GM12878 (cell line): ENCODE measurements around the gene ZNF467. TPM values are rescaled to one million over a fixed set of nuclear protein-coding genes. Genes with fewer than 3 reads are reported as not detected.

Experiments used
- ATAC-seq: fragments of 200-7000 bp; cut with Tn5 transposase; 3 replicates; pipeline ENCODE4 v1.9.1; 2020; ENCODE audit warnings: mild to moderate bottlenecking, moderate library complexity
- BruUV-seq: library from RNA; stranded (reverse); fragments of 400-500 nt; replicated peaks from 2 replicates; lab custom pipeline; 2021; lab: Mats Ljungman, UMichigan
- CTCF ChIA-PET: fragments of 300-600 bp; sonication (Branson Sonifier 250); formaldehyde crosslinking; extraction: SDS; loops from one replicate; lab custom pipeline; 2021; ENCODE audit warnings: inconsistent platforms; lab: Yijun Ruan, JAX
- POLR2A ChIA-PET: fragments of 350-600 bp; formaldehyde crosslinking; extraction: SDS; loops from one replicate; lab custom pipeline; 2021; ENCODE audit warnings: inconsistent platforms; lab: Charles Lee
- RAD21 ChIA-PET: fragments of 300-600 bp; sonication (Branson Sonifier 250); formaldehyde crosslinking; loops from one replicate; lab custom pipeline; 2023; ENCODE audit warnings: antibody characterized with exemption; ENCODE audit not compliant: unreplicated experiment; lab: Charles Lee
- SMC1A ChIA-PET: fragments of 300-600 bp; sonication (Branson Sonifier 250); formaldehyde crosslinking; loops from one replicate; lab custom pipeline; 2023; ENCODE audit not compliant: unreplicated experiment, uncharacterized antibody; lab: Charles Lee
- DNase-seq: peaks from one replicate; pipeline ENCODE4 v3.0.0-alpha.2; 2011; ENCODE audit warnings: low read depth, low spot score
- FAIRE-seq: peaks from 3 replicates; lab custom pipeline; 2011; peaks lifted over from hg19 to GRCh38; lab: Jason Lieb, UNC
- H2AFZ ChIP-seq: 2 replicates; pipeline ENCODE4 v1.6.0; 2011; ENCODE audit warnings: low read depth, low read length, control low read depth; ENCODE audit not compliant: control insufficient read depth
- H3K27ac ChIP-seq: 2 replicates; pipeline ENCODE4 v1.5.1; 2011; ENCODE audit warnings: control low read depth; ENCODE audit not compliant: control insufficient read depth, insufficient read depth
- H3K27me3 ChIP-seq, 2 experiments: replicated peaks in 1 of 2; 2 replicates each; pipeline versions ENCODE4 v1.6.0 to v1.6.1; 2011; ENCODE audit warnings: low read length in 1 of 2; ENCODE audit not compliant: control insufficient read depth in 2 of 2, insufficient read depth in 2 of 2
- H3K36me3 ChIP-seq, 2 experiments: 2 replicates each; pipeline ENCODE4 v1.5.1; 2011; ENCODE audit warnings: low read length in 1 of 2; ENCODE audit not compliant: control insufficient read depth in 2 of 2, insufficient read depth in 2 of 2
- H3K4me1 ChIP-seq: 2 replicates; pipeline ENCODE4 v1.6.1; 2011; ENCODE audit warnings: mild to moderate bottlenecking, low read length, moderate library complexity, mixed read lengths; ENCODE audit not compliant: control insufficient read depth, insufficient read depth
- H3K4me2 ChIP-seq: 2 replicates; pipeline ENCODE4 v1.6.0; 2011; ENCODE audit warnings: control low read depth; ENCODE audit not compliant: control insufficient read depth, insufficient read depth
- H3K4me3 ChIP-seq: fragments of 200-600 bp; sonication (generic); 2 replicates; pipeline ENCODE4 v1.5.1; 2016
- H3K79me2 ChIP-seq: 2 replicates; pipeline ENCODE4 v1.6.0; 2011; ENCODE audit warnings: low read length; ENCODE audit not compliant: control insufficient read depth, insufficient read depth
- H3K9ac ChIP-seq: 2 replicates; pipeline ENCODE4 v1.8.0; 2011; ENCODE audit warnings: low read length, control low read depth, mixed read lengths; ENCODE audit not compliant: control insufficient read depth, insufficient read depth
- H3K9me3 ChIP-seq: replicated peaks from 3 replicates; pipeline ENCODE4 v1.5.1; 2011; ENCODE audit warnings: mild to moderate bottlenecking, low read length; ENCODE audit not compliant: control insufficient read depth, insufficient read depth
- H4K20me1 ChIP-seq: 2 replicates; pipeline ENCODE4 v1.6.0; 2011; ENCODE audit not compliant: control insufficient read depth, insufficient read depth
- E2F4 ChIP-seq: IDR thresholded peaks from 2 replicates; pipeline ENCODE4 v1.6.1; 2012; ENCODE audit warnings: low read depth, low read length, improper control_type of control experiment
- E2F8 ChIP-seq: fragments of 450-650 bp; IDR thresholded peaks from 2 replicates; pipeline ENCODE4 v1.6.1; 2018; ENCODE audit warnings: mild to moderate bottlenecking, low read depth, moderate library complexity; ENCODE audit not compliant: partially characterized antibody
- PAX8 ChIP-seq: fragments of 450-650 bp; IDR thresholded peaks from 2 replicates; pipeline ENCODE4 v1.6.1; 2017; ENCODE audit warnings: mild to moderate bottlenecking, moderate library complexity
- WGBS: methylation state at CpG from one replicate; pipeline ENCODE4 v1.1.6; 2016; ENCODE audit warnings: low lambda C conversion rate; ENCODE audit not compliant: insufficient replicate concordance, insufficient coverage; ENCODE audit errors: missing lambda C conversion rate; 5-methylcytosine and 5-hydroxymethylcytosine counted together
- in situ Hi-C: fragments of 300-500 bp; cut with MboI; formaldehyde crosslinking; loops from 9 replicates; pipeline ENCODE4 v1.14.3; 2018; ENCODE audit warnings: mixed read lengths
- intact Hi-C: fragments of 100-400 bp; cut with micrococcal nuclease; formaldehyde crosslinking; loops from one replicate; pipeline ENCODE4 v1.14.2; 2022; ENCODE audit not compliant: unreplicated experiment
- polyA plus RNA-seq, 11 experiments: library from polyadenylated mRNA; depleted of rRNA in 4 of 11; unstranded in 6 of 11; stranded (reverse) in 5 of 11; fragments of >200 nt; fragmentation: Nextera tagmentation in 4 of 11; fragmentation: Illumina TruSeq in 1 of 11; extraction: Ambion mirVana in 4 of 11; extraction: Trizol in 1 of 11; gene quantifications; 1 replicate in 1 of 11; 2 replicates in 10 of 11; pipeline versions ENCODE4 v1.2.1 to v1.2.3, GENCODE V29; 2011 to 2016; ENCODE audit warnings: inconsistent platforms in 2 of 11, missing spikeins in 2 of 11, low read depth in 1 of 11
- total RNA-seq, 4 experiments: library from RNA; depleted of rRNA in 3 of 4; stranded (reverse); fragments of >200 nt in 3 of 4; fragmentation: Illumina TruSeq in 1 of 4; extraction: Trizol in 1 of 4; gene quantifications; 2 replicates each; pipeline versions ENCODE4 v1.2.1 to v1.2.3, GENCODE V29; 2013 to 2021

ZNF467 gene
- total and polyA plus RNA-seq, 10 of the 15 experiments (the other 5 are each of a cell fraction or from before 2014, with no cell fraction given), result not detected

GRCh38 chr7:149789101-149789500, 15.7 kb upstream of the ZNF467 start:
- in situ Hi-C loops (no loop called here), intact Hi-C loops (no loop called here)
- H3K9me3 ChIP-seq, result no peaks in the 10 kb centered on the region
- H3K4me1 ChIP-seq, result no peaks in the 10 kb centered on the region
- POLR2A ChIA-PET, result no interaction called here
- peaks cover 0 to 1% of the 10 kb centered on the region in 2 experiments; a peak in 2 of 4 replicates for H3K27me3 ChIP-seq
- no peak overlapping the region for H2AFZ ChIP-seq
- no peaks in the 10 kb centered on the region for H3K79me2 ChIP-seq
- no peak overlapping the region for H3K27ac ChIP-seq
- H3K4me2 ChIP-seq, result no peak overlapping the region
- BruUV-seq, result no TSS peak
- TF ChIP-seq E2F8 (no peak), PAX8 (no peak), E2F4 (no peak)
- no peaks in the 10 kb centered on the region for H3K36me3 ChIP-seq
- 53% methylated on average over 19 of the region's 19 CpGs for WGBS
- RAD21 ChIA-PET, result no interaction called here
- no peak overlapping the region for H3K4me3 ChIP-seq
- FAIRE-seq, result no peak
- no peak for DNase-seq
- CTCF ChIA-PET, result no interaction called here
- SMC1A ChIA-PET, result no interaction called here
- no peak for ATAC-seq
- H4K20me1 ChIP-seq, result no peaks in the 10 kb centered on the region
- H3K9ac ChIP-seq, result no peak overlapping the region
